Fibroblast of skin of scalp (primary cell): ENCODE measurements around the gene PEA15.
A peak's percentile ranks its signal among the peaks of the same experiment; 100 is the strongest.

Experiments used
- DNase-seq: peaks from one replicate; pipeline ENCODE4 v3.0.0-alpha.2; 2013

The PEA15 gene

DNA sequence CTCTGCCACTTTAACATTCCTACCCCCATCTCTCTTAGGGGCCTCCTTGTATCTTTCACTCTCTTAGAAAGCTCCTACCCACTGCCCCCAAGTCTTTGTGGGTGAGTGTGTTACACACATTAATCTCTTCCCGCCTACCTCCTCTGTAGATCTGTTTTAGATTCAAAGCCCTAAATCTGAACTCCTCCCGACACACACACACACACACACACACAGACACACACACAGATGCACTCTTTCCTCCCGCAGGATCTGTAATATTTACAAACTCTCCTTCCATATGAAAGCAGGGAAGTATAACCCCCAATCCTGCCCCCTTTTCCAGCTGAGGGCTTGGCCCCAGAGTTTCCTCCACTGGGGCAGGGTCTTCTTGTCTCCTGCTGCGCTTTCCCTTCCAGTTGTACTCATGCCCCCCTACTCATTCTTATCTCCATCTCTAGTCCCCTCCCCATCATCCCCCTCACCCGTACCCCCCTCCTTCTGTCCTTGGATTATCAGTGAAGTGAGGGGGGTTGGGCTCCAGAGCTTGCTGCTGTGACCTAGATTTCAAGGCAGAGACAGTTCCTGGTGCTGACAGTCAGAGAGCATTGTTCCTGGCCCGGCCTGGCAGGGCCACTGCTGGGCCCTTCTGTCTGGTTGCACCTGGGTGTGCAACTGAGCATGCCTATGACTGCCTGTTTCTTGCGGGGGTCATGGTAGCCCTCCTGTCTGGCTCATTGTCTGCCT is 4.3 kb downstream of the PEA15 start:
- no peak for DNase-seq

DNA sequence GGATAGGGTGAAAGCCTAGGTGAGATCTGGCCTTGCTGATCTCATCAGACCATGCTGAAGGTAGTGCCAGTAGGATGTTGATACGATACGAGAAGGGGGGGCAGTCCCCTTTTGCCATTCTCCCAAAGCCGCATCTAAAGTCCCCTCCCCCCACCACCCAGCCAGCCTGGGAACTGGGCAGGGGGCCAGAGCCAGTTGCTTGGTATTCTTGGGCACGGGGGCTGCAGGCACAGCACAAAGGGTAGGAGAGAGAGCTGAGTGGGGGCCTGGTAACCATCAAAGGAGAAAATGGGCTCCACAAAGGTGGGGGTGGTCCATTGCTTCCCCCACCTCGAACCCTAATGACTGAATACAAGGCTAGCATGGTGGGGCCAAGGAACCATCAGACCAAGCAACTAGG is 5.4 kb downstream of the PEA15 start:
- DNase-seq = no peak

DNA sequence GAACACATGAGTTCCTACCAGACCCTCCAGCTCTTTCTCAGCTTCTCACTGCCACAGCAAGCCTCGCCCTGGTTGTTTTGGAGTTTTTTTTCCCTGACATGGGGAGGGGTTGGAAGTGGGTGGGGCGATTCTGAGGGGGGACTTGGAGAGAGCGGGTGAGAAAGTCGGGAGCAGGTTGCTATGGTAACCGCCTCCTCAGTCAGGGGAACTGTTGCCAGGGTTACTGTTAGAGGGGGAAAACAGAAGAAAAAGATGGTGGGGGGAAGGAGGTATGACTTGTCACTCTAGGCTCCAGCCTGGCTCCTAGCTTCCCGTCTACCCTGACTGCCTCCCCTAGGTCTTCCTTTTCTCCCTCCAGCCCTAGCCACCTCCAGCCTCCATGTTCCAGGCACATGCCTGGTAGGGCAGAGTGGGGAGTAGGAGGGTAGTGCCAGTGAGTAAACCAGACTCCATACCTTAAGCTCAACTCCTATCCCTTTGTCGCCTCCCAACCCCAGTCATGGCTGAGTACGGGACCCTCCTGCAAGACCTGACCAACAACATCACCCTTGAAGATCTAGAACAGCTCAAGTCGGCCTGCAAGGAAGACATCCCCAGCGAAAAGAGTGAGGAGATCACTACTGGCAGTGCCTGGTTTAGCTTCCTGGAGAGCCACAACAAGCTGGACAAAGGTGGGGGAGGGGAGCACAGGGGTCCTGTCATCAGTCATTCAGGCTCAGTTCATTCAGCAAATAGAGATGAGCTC is 6.0 kb downstream of the PEA15 start:
- no peak for DNase-seq

DNA sequence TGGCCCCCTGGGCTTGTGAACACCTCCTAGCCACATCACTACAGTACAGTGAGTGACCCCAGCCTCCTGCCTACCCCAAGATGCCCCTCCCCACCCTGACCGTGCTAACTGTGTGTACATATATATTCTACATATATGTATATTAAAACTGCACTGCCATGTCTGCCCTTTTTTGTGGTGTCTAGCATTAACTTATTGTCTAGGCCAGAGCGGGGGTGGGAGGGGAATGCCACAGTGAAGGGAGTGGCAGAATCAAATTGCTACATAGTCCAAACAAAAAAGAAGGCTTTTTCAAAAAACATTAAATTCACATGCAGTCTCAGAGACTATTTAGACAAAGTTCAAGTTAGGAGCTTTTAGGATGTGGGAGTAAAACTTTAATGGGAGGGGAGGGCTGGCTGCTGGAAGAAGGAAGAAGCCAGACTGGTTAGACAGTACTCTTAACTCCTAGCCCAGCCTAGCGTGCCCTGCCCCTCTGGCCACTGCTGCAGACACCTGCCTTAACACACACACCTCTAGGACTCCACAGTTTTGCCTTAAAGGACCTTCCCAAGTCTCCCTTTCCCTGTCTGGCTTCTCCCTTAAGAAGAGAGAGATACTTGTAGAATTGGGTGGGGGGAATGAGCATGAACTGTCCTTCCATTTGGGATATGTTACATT is 9.4 kb downstream of the PEA15 start:
- no peak for DNase-seq

DNA sequence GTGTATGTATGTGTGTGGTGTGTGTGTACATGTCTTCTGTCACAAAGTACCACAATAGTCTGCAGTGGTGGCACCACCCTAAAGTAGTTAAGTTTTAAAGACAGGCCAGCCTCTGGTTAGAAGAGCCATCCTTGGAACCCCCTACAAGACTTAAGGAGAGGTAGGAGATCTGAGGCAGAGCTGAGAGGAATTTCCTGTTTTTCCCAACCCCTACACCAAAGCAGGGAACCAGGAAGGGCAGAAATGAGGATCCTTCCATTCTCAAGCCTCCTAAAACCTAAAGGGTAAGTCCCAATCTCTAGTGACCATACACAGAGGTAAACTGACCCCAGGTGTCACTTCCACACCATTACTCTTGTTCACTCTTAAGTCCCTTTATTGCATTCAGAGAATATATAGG is 11.1 kb downstream of the PEA15 start:
- no peak for DNase-seq

DNA sequence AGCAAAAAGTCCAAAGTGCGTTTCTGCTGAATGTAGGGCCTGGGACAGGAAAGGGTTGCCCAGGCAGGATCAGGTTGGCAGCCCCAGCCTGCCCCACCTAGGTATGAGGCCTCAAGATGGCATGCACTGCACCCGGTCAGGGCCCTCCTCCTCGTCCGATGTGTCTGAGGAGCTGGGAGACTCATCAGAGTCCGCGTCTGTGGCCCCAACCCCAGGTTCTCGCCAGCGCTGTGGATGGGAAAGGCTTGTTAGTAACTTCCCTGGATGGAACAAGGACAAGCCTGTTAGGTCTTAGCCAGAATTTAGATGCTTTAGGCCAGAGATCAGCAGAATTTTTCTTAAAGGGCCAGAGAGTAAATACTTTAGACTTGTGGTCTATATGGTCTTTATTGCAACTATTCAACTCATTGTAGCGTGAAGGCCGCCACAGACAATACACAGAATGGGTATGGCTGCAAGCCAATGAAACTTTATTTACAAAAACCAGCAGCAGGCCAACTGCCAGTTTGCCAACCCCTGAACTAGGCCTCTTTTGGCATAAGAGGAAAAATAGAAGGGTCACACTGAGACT is 12.4 kb downstream of the PEA15 start:
- DNase-seq = no peak

DNA sequence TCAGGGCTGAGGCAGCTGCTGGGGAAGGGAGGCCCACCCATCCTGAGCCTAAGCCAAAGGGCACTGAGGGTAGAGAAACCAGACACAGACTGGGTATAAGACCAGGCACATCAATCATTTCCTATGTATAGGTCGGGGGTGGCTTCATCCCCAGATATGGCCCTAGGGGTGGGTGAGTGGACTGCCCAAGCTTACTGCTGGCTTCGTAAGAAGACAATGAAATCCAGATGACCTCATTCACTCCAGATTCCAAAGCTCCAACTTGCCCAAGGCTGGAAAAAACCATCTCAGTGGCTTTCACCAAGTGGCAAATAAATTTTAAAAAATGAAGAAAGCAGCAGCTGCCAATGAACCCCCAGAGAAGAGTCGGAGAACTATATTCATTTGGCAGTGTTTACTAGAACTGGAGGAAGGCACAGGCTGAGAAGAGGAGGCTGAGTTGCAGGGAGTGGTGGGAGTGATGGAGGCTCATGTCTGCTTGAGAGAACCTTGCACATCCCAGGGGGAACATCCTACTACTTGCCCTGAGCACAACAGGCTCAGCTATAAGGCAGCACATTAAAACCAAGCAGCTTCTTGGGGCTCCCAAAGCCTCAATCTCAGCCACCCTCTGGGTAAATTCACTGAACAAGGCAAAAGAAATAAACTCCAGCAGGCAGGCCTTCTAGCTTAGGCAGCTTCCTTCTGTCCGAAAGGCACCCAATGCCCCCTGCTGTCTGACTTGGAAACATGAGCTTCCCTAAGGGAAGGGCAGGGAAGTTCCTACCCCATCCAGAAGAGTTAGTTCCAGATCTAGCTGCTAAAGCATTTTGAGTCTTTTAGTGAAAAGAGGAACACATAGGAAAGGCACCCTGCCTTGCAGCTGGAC is 14.1 kb downstream of the PEA15 start:
- peak; percentile 77 for DNase-seq

DNA sequence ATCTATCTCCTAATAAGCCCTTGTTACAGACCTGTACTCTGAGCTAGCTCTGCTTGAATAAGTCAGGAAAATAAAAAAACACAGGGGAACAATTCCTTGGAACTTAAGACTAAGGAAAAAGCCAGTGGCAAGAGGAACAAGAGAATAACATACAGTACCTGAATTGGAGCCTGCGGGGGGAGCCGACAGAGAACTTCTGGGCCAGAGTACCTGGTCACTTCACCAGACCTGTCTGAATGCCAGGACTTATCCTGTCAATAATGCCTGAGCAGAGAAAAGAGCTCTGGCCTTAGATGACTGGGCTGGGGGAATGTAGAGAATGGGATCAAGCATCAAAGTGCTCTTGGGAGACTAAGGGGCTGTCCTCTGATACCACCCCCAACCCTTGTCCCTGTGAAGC is 15.1 kb downstream of the PEA15 start:
- DNase-seq = no peak

DNA sequence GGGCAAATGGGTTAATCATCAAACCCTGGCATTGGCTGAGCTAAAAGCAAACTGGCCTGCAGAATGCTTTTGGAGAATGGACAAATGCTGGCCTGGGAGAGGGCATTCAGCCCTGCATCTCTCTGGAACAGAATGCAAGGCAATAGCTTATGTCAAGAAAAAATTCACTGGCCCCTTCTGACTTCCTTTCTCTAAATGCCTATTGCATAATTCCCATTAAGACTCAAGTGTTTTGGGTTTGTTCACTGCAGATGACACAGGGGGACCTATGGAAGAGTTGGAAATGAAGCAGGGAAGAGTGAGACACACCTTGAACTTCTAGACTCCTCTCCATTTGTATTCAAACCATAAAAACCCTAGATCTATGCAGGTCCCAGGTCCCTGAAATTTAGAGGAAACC is 15.9 kb downstream of the PEA15 start:
- no peak for DNase-seq

DNA sequence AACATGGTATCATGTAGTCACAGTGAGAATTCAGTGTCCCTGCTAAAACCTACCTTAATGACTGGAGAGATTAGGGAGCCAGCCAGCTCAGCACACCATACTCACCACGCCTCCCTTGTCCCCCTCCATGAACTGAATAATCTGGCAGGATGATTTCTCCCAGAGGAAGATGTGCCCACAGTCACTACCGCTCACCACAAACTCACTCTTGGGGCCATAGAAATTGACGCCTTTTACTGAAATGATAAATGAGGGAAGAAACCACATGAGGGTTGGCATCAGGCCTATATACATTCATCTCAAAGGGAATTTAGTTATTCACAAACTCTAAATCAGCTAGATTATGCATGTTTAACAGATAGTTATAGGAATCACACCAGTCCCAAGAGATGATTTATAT is 17.4 kb downstream of the PEA15 start:
- peak; percentile 70 for DNase-seq

DNA sequence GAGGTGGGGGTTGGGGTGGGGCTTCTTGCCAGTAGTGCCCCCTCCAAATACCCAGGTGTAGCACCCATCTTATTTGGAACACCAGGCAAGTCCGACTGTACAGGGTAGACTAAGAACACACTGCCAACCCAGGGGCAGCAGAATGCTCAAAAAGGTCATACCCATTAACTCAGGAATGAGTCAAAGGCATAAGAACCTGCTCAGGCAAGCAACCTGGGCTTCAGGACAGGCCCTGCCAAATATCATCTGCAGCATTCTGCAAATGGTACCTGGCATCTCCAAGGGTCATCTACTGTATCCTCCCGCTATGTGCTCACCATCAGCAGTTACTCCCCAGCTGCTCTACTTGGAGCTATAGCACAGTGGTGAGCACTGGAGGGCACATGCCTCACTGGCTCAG is 19.4 kb downstream of the PEA15 start:
- no peak for DNase-seq

DNA sequence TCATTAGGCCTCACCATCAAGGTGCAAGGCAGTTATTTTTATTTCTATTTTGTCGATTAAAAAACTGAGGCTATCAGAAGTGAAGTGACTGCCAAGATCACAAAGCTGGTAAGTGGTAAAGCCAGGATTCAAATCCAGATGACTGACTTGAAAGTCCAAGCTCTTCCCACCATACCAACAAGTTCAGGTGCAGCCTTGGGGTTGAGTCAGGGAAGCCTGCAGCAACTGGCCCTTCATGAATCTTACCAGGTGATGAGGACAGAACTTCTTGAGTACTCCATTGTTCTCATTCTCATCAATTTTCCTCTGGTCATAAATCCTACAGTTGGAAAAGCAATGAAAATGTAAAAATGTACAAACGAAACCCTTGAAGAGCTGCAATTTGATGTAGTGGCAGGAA is 20.2 kb downstream of the PEA15 start:
- no peak for DNase-seq

DNA sequence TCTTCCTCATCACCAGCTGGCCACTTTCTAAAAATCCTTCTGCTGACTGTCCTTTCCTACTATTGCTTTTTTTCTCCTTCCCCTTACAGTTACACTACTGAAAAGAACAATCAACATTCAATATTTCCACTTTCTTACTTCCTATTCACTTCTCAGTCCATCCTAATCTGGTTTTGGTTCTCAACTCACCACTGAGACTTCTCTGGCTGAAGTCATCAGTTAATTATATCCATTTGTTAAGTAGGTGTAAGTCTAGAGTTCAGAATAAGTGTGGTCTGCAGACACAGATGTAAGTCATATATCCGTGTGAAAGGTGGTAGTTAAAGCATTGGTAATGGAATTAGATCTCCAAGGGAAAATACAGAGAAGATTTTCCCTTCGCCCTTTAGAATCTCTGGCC is 21.4 kb downstream of the PEA15 start:
- DNase-seq = no peak

DNA sequence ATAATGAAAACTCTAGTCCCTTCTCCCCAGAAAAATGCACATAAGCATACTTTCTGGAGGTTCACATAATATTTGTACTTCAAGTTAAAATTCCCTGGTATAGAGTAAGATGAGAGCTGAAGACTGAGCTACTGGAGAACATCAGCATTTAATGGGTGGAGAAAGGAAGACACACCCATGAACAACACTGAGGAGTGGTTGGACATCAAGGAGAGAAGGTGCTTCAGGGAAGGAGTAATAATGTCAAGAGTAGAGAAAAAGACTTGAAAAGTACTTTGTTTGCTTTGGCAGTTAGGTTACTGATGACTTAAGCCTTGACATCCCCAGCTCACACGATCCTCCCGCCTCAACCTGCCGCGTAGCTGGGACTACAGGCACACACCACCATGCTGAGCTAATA is 21.9 kb downstream of the PEA15 start:
- no peak for DNase-seq

DNA sequence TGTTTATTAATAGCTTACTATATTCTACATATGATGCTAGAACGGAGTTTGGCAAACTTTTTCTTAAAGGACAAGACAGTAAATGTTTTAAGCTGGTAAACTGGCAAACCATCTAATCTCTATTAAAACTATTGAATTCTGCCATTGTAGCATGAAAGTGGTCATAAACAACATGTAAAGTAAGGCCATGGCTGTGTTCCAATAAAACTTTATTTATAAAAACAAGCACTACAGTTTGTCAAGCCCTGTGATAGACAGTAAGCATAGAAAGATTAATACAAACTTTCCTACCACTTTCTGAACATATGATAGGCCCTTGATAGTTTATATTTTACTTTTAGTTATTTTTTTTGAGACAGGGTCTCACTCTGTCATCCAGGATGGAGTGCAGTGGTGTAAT is 22.4 kb downstream of the PEA15 start:
- DNase-seq = no peak

DNA sequence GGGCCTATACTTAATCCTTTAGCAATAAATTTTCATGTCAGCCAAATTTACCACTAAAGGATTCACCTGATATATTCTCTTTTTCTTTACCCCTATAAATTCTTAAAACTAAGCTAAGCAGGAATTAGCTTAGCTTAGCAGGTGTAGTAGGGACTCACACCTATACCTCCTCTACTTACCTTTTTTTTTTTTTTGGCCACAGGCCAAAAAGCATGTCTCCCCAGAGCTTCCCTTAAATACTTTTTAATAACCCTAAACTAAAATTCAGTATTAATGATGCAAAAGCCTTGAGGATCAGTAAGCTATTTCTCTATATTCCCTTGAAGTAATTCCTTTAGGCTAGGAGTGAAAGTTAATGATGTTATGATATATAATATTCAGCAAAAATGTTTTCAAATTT is 23.2 kb downstream of the PEA15 start:
- DNase-seq = no peak

DNA sequence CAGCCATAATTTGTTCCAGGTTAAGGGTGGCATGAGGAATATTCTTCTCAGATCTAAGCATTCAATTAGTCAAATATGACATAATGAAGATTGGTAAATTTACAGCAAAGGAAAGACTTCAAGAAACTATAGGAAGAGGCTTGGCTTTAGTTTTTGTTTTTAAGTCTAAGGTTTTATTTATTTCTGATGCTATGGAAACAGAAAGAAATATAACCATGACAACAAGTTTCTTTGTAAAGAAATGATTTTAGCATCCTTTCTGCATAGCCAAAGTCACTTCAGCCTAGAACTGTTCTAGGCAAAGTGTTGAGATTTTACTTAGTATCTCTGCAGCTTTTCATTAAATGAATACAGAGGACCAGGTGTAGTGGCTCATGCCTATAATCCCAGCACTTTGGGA is 27.7 kb downstream of the PEA15 start:
- DNase-seq = no peak

DNA sequence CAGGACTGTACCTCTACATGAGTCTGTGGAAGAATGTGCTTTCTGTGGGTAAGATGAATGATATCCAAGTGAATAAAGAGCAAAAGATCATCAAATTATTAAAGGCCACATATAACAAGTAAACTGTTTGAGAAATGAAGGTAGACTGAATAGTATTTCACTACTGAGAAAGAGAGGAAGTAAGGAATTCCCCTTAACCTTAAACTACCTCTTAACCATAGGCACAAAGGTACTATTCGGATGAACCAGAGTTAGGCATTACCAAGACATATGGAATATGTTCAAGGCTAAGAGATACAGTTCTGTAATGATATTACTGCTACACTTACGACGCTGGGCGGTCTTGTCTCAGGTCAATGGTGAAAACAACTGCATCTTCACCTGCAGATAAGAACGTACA is 31.6 kb downstream of the PEA15 start:
- DNase-seq = no peak

DNA sequence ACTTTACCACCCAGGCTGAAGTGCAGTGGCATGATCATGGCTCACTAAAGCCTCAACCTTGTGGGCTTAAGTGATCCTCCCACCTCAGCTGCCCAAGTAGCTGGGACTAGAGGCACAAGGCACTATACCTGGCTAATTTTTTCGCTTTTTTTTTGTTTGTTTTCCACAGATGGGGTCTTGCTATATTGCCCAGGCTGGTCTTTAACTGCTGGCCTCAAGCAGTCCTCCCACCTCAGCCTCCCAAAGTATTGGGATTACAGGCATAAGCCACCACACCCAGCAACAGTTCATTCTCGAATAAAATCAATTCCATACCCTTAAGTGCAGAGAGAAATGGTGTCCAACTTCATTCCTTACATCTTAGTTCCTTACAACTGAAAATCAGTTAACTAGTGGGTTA is 32.4 kb downstream of the PEA15 start:
- DNase-seq = no peak

DNA sequence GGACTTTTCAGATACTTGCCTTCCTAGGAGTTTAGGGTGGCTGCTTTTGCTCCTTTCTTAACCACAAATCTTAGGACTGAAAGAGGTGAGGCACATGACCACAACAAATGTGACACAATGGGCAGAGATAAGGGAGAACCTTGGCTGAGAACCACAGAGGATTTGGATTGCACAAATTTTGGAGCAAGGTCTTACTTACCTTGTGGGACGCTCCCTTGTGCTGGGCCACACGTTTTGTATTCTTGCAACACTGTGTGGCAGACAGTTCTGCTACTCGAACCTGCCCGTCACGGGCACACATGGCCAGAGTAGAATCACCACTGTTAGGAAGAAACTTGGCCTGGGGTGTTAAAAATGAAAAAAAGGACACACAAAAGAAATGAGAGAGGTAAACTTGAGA is 33.2 kb downstream of the PEA15 start:
- DNase-seq = no peak

DNA sequence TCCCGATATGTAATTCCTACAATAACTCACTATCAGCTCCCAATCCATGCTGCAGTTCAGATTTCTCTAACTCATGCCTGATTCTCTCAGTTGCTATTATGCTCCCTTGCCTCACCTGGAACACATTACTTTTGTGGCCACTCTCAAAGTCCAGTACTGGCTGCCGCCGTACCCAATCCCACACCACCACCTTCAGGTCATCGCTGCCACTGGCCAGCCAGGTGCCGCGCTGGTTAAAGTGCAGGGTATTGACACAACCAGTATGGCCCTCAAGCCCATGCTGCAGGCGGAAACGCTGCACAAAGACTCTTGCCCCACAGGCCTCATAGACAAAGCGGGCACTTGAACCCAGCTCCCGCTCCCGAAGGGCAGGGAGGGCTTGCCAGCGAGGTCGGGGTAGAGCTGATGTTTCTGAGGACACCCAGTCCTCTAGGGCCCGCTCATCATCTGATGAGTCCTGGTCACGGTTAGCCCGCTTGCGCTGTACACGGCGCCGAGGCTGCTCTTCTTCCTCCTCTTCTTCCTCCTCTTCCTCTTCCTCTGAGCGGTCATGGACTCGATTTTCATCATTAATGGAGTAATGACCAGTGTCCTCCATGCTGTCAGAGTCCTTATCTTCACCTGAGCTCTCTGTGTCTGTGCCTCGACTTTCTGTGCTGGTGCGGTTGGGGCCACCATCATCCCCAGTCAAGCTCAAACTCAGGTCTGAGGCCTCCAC is 34.6 kb downstream of the PEA15 start:
- DNase-seq = no peak

DNA sequence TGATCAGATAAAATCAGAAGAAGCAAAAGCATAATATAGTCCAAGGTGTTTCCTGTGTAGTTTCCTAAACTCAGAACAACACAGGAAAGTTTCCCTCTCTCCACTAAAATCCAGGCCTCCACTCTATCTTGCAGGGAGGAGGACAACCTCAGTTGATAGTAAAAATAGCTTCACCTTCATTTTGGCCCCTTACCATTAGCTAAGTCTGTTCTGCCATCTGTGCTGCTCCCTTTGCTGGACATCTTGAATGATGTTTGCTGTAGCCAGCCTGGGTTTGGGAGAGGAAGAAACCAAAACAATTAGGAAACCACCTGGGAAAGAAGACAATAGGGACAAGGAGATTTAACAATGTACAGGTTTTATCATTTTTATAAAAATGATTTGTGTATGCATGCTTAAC is 38.6 kb downstream of the PEA15 start:
- no peak for DNase-seq
